RWPE2 (cell line): ENCODE data around the gene PPIG.

Experiments
- ATAC-seq: fragments of 200-7000 bp; cut with Tn5 transposase; 3 replicates; pipeline ENCODE4 v1.9.1; 2021; ENCODE audit warnings: low read depth
- DNase-seq: peaks from one replicate; pipeline ENCODE4 v3.0.0-alpha.2; 2020; ENCODE audit warnings: low spot score
- H3K27ac ChIP-seq: fragments of 450-650 bp; 2 replicates; pipeline ENCODE4 v1.5.1; 2017; ENCODE audit warnings: mild to moderate bottlenecking; ENCODE audit not compliant: poor library complexity, severe bottlenecking
- H3K27me3 ChIP-seq: fragments of 250-450 bp; sonication (Bioruptor Pico); 2 replicates; pipeline ENCODE4 v1.5.1; 2021; ENCODE audit warnings: mild to moderate bottlenecking, moderate library complexity; ENCODE audit not compliant: insufficient read depth, poor library complexity, severe bottlenecking
- H3K36me3 ChIP-seq: fragments of 250-450 bp; sonication (Bioruptor Pico); 2 replicates; pipeline ENCODE4 v1.5.1; 2020; ENCODE audit warnings: low read depth, mild to moderate bottlenecking, moderate library complexity
- H3K4me1 ChIP-seq: fragments of 250-450 bp; sonication (Bioruptor Pico); 2 replicates; pipeline ENCODE4 v1.5.1; 2021; ENCODE audit warnings: mild to moderate bottlenecking, moderate library complexity; ENCODE audit not compliant: insufficient read depth, poor library complexity, severe bottlenecking
- H3K4me3 ChIP-seq: fragments of 250-450 bp; sonication (Bioruptor Pico); 2 replicates; pipeline ENCODE4 v1.5.1; 2021; ENCODE audit warnings: mild to moderate bottlenecking, moderate library complexity; ENCODE audit not compliant: severe bottlenecking
- H3K9me3 ChIP-seq: fragments of 250-450 bp; sonication (Bioruptor Pico); 2 replicates; pipeline ENCODE4 v1.5.1; 2021; ENCODE audit warnings: mild to moderate bottlenecking, moderate library complexity; ENCODE audit not compliant: severe bottlenecking
- CTCF ChIP-seq: fragments of 450-650 bp; IDR thresholded peaks from one replicate; pipeline ENCODE4 v1.5.1; 2017; ENCODE audit warnings: mild to moderate bottlenecking, moderate library complexity; ENCODE audit not compliant: poor library complexity, severe bottlenecking

The PPIG gene

GRCh38 chr2:169667583-169667982, 83.4 kb downstream of the PPIG start:
- Histone ChIP-seq H3K4me1 (no peaks in the 10 kb centered on the region), H3K27ac (no peak overlapping the region), H3K36me3 (no peaks in the 10 kb centered on the region), H3K4me3 (no peak overlapping the region), H3K27me3 (no peaks in the 10 kb centered on the region), H3K9me3 (no peaks in the 10 kb centered on the region)
- no peak for TF ChIP-seq CTCF
- ATAC-seq (no peak), DNase-seq (no peak)

- no peaks in the 10 kb centered on the region for H3K27me3 ChIP-seq
- no peaks in the 10 kb centered on the region for H3K9me3 ChIP-seq
- H3K4me3 ChIP-seq: no peak overlapping the region
- no peak for TF ChIP-seq CTCF
- H3K27ac ChIP-seq: no peak overlapping the region
- no peaks in the 10 kb centered on the region for H3K36me3 ChIP-seq
- no peaks in the 10 kb centered on the region for H3K4me1 ChIP-seq
- no peak for DNase-seq
- no peak for ATAC-seq
Observed at GRCh38 chr2:169670215-169670651, 86.1 kb downstream of the PPIG start.

- Histone ChIP-seq H3K4me1 (no peaks in the 10 kb centered on the region), H3K4me3 (no peak overlapping the region), H3K27ac (no peak overlapping the region), H3K27me3 (no peaks in the 10 kb centered on the region), H3K9me3 (no peaks in the 10 kb centered on the region), H3K36me3 (no peaks in the 10 kb centered on the region)
- ATAC-seq (no peak), DNase-seq (no peak)
- no peak for TF ChIP-seq CTCF
Observed at GRCh38 chr2:169670937-169671336, 86.8 kb downstream of the PPIG start.

GRCh38 chr2:169672406-169672805, 88.3 kb downstream of the PPIG start:
- H3K27me3 ChIP-seq: no peaks in the 10 kb centered on the region
- ATAC-seq (no peak), DNase-seq (no peak)
- H3K9me3 ChIP-seq: no peaks in the 10 kb centered on the region
- no peaks in the 10 kb centered on the region for H3K4me1 ChIP-seq
- TF ChIP-seq CTCF: no peak
- no peak overlapping the region for H3K27ac ChIP-seq
- no peaks in the 10 kb centered on the region for H3K36me3 ChIP-seq
- H3K4me3 ChIP-seq: no peak overlapping the region

GRCh38 chr2:169673106-169673505, 89.0 kb downstream of the PPIG start:
- no peaks in the 10 kb centered on the region for H3K36me3 ChIP-seq
- DNase-seq: no peak
- no peak for ATAC-seq
- H3K4me1 ChIP-seq: no peaks in the 10 kb centered on the region
- H3K4me3 ChIP-seq: no peak overlapping the region
- TF ChIP-seq CTCF: no peak
- no peaks in the 10 kb centered on the region for H3K9me3 ChIP-seq
- no peaks in the 10 kb centered on the region for H3K27me3 ChIP-seq
- no peak overlapping the region for H3K27ac ChIP-seq
